A549 (cell line): ENCODE data around the gene CH25H. TPM values are rescaled to one million over a fixed set of nuclear protein-coding genes. Genes with fewer than 3 reads are reported as not detected.
"Not testable (repeated sequence)": the region's sequence is repeated elsewhere in the genome, so short reads cannot be mapped to it uniquely, and the experiment has no call there.

ENCODE experiments used
- ATAC-seq, 2 experiments: fragments of 200-7000 bp in 1 of 2; fragments of >200 bp in 1 of 2; cut with Nextera tagmentation in 1 of 2; cut with Tn5 transposase in 1 of 2; 3 replicates each; pipeline versions ENCODE4 v1.8.0 to v1.9.1; 2018 to 2020; ENCODE audit warnings: mild to moderate bottlenecking in 1 of 2, moderate library complexity in 1 of 2
- CTCF ChIA-PET: fragments of 300-600 bp; sonication (Branson Sonifier 250); formaldehyde crosslinking; extraction: SDS; loops from one replicate; lab custom pipeline; 2021; ENCODE audit warnings: antibody characterized with exemption, inconsistent platforms; lab: Yijun Ruan, JAX
- POLR2A ChIA-PET: fragments of 350-600 bp; formaldehyde crosslinking; extraction: SDS; loops from one replicate; lab custom pipeline; 2021; ENCODE audit warnings: antibody characterized with exemption, inconsistent platforms; lab: Yijun Ruan, JAX
- DNase-seq, 2 experiments: peaks; one replicate each; pipeline versions ENCODE4 v3.0.0 to v3.0.0-alpha.2; 2011 to 2016; ENCODE audit warnings: low read depth in 1 of 2, low spot score in 1 of 2
- FAIRE-seq: peaks from 2 replicates; lab custom pipeline; 2011; peaks lifted over from hg19 to GRCh38; lab: Jason Lieb, UNC
- H3K27ac ChIP-seq, 2 experiments: fragments of >200 bp; sonication (Bioruptor Twin); formaldehyde crosslinking; 3 replicates each; pipeline ENCODE4 v1.5.1; 2016 to 2017
- H3K4me1 ChIP-seq: fragments of >200 bp; sonication (Bioruptor Twin); formaldehyde crosslinking; 3 replicates; pipeline ENCODE4 v1.6.1; 2016
- H3K4me2 ChIP-seq: fragments of >200 bp; sonication (Bioruptor Twin); formaldehyde crosslinking; 3 replicates; pipeline ENCODE4 v1.6.1; 2016
- H3K4me3 ChIP-seq: fragments of >200 bp; sonication (Bioruptor Twin); formaldehyde crosslinking; 3 replicates; pipeline ENCODE4 v1.5.1; 2016
- H3K9me3 ChIP-seq: fragments of >200 bp; sonication (Bioruptor Twin); formaldehyde crosslinking; 3 replicates; pipeline ENCODE4 v1.6.1; 2016
- CTCF ChIP-seq: fragments of >200 bp; sonication (Bioruptor Twin); formaldehyde crosslinking; IDR thresholded peaks from 3 replicates; pipeline ENCODE4 v1.5.1; 2016
- EHF ChIP-seq: fragments of 250-450 bp; sonication (Bioruptor Pico); IDR thresholded peaks from 2 replicates; pipeline ENCODE4 v1.5.0; 2020; ENCODE audit warnings: mild to moderate bottlenecking
- EHMT2 ChIP-seq: fragments of 200-600 bp; sonication (generic); IDR thresholded peaks from 2 replicates; pipeline ENCODE4 v1.6.1; 2016; ENCODE audit warnings: antibody characterized with exemption, low read depth, mild to moderate bottlenecking, moderate library complexity
- EP300 ChIP-seq, 2 experiments: fragments of >200 bp; sonication (Bioruptor Twin); formaldehyde crosslinking; IDR thresholded peaks; 2 replicates in 1 of 2; 3 replicates in 1 of 2; pipeline ENCODE4 v1.6.1; 2016 to 2017
- KDM1A ChIP-seq: fragments of 200-600 bp; sonication (generic); IDR thresholded peaks from 2 replicates; pipeline ENCODE4 v1.6.1; 2016; ENCODE audit warnings: low read depth, mild to moderate bottlenecking
- NFE2L2 ChIP-seq: fragments of 150-350 bp; conservative IDR thresholded peaks from 2 replicates; pipeline ENCODE4 v1.6.1; 2014; ENCODE audit warnings: low read length
- NPAS2 ChIP-seq: fragments of 250-450 bp; sonication (Bioruptor Pico); IDR thresholded peaks from 2 replicates; pipeline ENCODE4 v1.8.0; 2022; ENCODE audit warnings: mild to moderate bottlenecking, moderate library complexity, borderline replicate concordance
- NR3C1 ChIP-seq: fragments of >200 bp; sonication (Bioruptor Twin); formaldehyde crosslinking; IDR thresholded peaks from 3 replicates; pipeline ENCODE4 v1.6.1; 2017
- PHF8 ChIP-seq: fragments of 200-600 bp; sonication (generic); IDR thresholded peaks from 2 replicates; pipeline ENCODE4 v1.6.1; 2016; ENCODE audit warnings: low read depth, mild to moderate bottlenecking, antibody characterized with exemption, moderate library complexity, borderline replicate concordance
- POLR2A ChIP-seq: IDR thresholded peaks from 2 replicates; pipeline ENCODE4 v1.6.1; 2012; ENCODE audit warnings: mild to moderate bottlenecking, low read length
- POLR2AphosphoS2 ChIP-seq: conservative IDR thresholded peaks from 2 replicates; pipeline ENCODE4 v1.6.1; 2012; ENCODE audit warnings: low read length, improper control_type of control experiment, inconsistent platforms
- REST ChIP-seq: fragments of 200-600 bp; sonication (generic); IDR thresholded peaks from 2 replicates; pipeline ENCODE4 v1.6.1; 2016; ENCODE audit warnings: antibody characterized with exemption, mild to moderate bottlenecking, moderate library complexity
- RNF2 ChIP-seq: fragments of 200-600 bp; sonication (generic); IDR thresholded peaks from 2 replicates; pipeline ENCODE4 v1.6.1; 2016; ENCODE audit warnings: low read depth, mild to moderate bottlenecking, antibody characterized with exemption, moderate library complexity, borderline replicate concordance
- SREBF2 ChIP-seq: fragments of 450-650 bp; IDR thresholded peaks from 2 replicates; pipeline ENCODE4 v1.6.1; 2014; ENCODE audit warnings: mild to moderate bottlenecking, moderate library complexity
- ZC3H11A ChIP-seq: fragments of 450-650 bp; IDR thresholded peaks from 2 replicates; pipeline ENCODE4 v1.6.1; 2014; ENCODE audit warnings: antibody characterized with exemption, mild to moderate bottlenecking
- ZFP36 ChIP-seq: fragments of 450-650 bp; IDR thresholded peaks from 2 replicates; pipeline ENCODE4 v1.6.1; 2014; ENCODE audit warnings: borderline replicate concordance; ENCODE audit not compliant: partially characterized antibody
- WGBS: methylation state at CpG from one replicate; pipeline ENCODE4 v1.1.6; 2017; ENCODE audit errors: missing lambda C conversion rate; 5-methylcytosine and 5-hydroxymethylcytosine counted together
- polyA plus RNA-seq, 4 experiments: library from polyadenylated mRNA; depleted of rRNA in 3 of 4; stranded (reverse); fragments of >200 nt; fragmentation: RNase III in 1 of 4; extraction: RNeasy Plus Mini Kit Qiagen cat#74134 plus additional on column Dnase treatment in 1 of 4; gene quantifications; 2 replicates in 3 of 4; 3 replicates in 1 of 4; pipeline ENCODE4 v1.2.3, GENCODE V29; 2011 to 2017

The CH25H gene
- polyA plus RNA-seq, 2 of the 4 experiments (the other 2 are of a cell fraction) = not detected

- Histone ChIP-seq H3K9me3 (0 out of 3 replicates have a peak, but pooled peaks cover 4% of the 10 kb centered on the region), H3K27ac (peak overlapping the region; percentile 88 to 91), H3K4me3 (peak overlapping the region; percentile 93), H3K4me1 (peaks cover 8% of the 10 kb centered on the region), H3K4me2 (peak overlapping the region; percentile 95)
- no peak; a peak in 1 of 6 replicates for ATAC-seq
- no peak for FAIRE-seq
- peak in 1 of 2 experiments; percentile 13 for DNase-seq
- ChIA-PET POLR2A (interaction anchor here (1.0 kb wide), 1 partner anchor 13 kb away, joined by 4 read pairs; no protein-coding TSS in a partner anchor), CTCF (interaction anchor here (0.8 to 2.1 kb wide), 6 partner anchors 14 to 316 kb away, joined by 3 to 12 read pairs (median 4); no protein-coding TSS in a partner anchor)
- 54% methylated on average over 13 of the region's 13 CpGs for WGBS
- TF ChIP-seq KDM1A (no peak), RNF2 (no peak), EP300 (IDR thresholded peaks at IDR 0.05) (no peak), NPAS2 (CRISPR knock-in tag) (no peak), ZC3H11A (no peak), NFE2L2 (no peak), SREBF2 (no peak), REST (no peak), CTCF (no peak), ZFP36 (no peak), EHMT2 (no peak), EHF (no peak), POLR2AphosphoS2 (no peak), POLR2A (no peak)
Observed at GRCh38 chr10:89250865-89251408, 43.8 kb upstream of the CH25H start.

GRCh38 chr10:89248990-89249389 lies 41.9 kb upstream of the CH25H start:
- ChIA-PET CTCF (no interaction called here), POLR2A (no interaction called here)
- no peak overlapping the region for H3K27ac ChIP-seq
- H3K4me1 ChIP-seq = peaks cover 8% of the 10 kb centered on the region
- TF ChIP-seq ZFP36 (no peak), NR3C1 (no peak), PHF8 (no peak)
- H3K4me2 ChIP-seq = no peak overlapping the region
- WGBS = 88% methylated on average over 3 of the region's 3 CpGs
- no peak for DNase-seq
- no peak overlapping the region for H3K4me3 ChIP-seq
- ATAC-seq = no peak
- FAIRE-seq = no peak
- H3K9me3 ChIP-seq = 0 out of 3 replicates have a peak, but pooled peaks cover 3% of the 10 kb centered on the region

- POLR2A ChIA-PET, H3K4me2 ChIP-seq, H3K27ac ChIP-seq, H3K4me1 ChIP-seq, ATAC-seq, CTCF ChIA-PET, H3K4me3 ChIP-seq, DNase-seq, H3K9me3 ChIP-seq, FAIRE-seq: not testable (repeated sequence)
- 89% methylated on average over 2 of the region's 2 CpGs for WGBS
Observed at GRCh38 chr10:89247623-89248022, 40.5 kb upstream of the CH25H start.
